ENCODE measurements around the gene OR8D1.

DNA sequence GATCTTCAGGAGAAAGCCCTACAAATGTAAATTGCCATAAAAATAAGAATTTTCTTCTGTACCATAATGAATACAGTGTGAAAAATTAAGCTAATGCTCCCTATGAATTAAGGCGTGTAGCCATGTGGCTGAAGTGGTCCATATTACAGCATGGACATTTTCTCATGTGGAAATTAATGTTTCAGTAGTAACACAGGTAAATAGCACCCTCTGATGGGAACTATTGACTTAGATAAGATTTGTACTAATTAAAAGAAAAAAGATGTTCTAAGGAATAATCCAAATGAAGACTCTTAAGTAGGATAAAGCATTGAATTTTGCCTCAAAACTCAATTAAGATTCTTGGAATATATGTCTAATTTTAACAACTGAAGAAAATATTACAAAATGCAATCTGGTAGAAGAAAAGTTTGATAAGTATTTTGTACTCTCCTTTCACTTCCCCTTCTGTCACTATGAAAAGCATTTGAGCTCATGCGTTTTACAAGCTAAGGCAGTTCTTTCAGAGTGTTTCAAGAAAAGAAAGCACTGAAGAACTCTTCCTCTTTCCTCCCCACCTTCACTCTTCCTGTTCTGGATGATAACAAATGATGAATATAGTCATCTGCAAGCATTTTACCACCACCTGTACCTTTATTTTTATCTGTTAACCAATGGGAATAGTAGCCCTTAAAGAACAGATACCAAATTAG, 16.2 kb upstream of the OR8D1 start:
- no peak for TF ChIP-seq POLR2A (IDR thresholded peaks at IDR 0.05)
- TF ChIP-seq, protein P1, sequence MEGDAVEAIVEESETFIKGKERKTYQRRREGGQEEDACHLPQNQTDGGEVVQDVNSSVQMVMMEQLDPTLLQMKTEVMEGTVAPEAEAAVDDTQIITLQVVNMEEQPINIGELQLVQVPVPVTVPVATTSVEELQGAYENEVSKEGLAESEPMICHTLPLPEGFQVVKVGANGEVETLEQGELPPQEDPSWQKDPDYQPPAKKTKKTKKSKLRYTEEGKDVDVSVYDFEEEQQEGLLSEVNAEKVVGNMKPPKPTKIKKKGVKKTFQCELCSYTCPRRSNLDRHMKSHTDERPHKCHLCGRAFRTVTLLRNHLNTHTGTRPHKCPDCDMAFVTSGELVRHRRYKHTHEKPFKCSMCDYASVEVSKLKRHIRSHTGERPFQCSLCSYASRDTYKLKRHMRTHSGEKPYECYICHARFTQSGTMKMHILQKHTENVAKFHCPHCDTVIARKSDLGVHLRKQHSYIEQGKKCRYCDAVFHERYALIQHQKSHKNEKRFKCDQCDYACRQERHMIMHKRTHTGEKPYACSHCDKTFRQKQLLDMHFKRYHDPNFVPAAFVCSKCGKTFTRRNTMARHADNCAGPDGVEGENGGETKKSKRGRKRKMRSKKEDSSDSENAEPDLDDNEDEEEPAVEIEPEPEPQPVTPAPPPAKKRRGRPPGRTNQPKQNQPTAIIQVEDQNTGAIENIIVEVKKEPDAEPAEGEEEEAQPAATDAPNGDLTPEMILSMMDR (IDR thresholded peaks at IDR 0.05): no peak
